Body of pancreas (tissue), 4 donors: ENCODE results near the gene DMD. TPM values are rescaled to one million over a fixed set of nuclear protein-coding genes. Genes with fewer than 3 reads are reported as not detected.
A peak's percentile ranks its signal among the peaks of the same experiment; 100 is the strongest.

Source experiments
- ATAC-seq: fragments of 150-250 bp; one replicate; pipeline ENCODE4 v1.9.1; 2016
- DNase-seq, 4 donors: peaks; one replicate each; pipeline ENCODE4 v3.0.0-alpha.2; 2019
- H3K27ac ChIP-seq, 4 donors: fragments of 200-600 bp; sonication (generic); 1 replicate in 3 of 4; 2 replicates in 1 of 4; pipeline versions ENCODE4 v1.5.1 to v1.6.1; 2016 to 2019; ENCODE audit warnings: mild to moderate bottlenecking in 1 of 4, mixed read lengths in 1 of 4, moderate library complexity in 1 of 4
- H3K27me3 ChIP-seq, 2 donors: fragments of 200-600 bp; sonication (generic); one replicate each; pipeline ENCODE4 v1.6.0; 2016; ENCODE audit warnings: mild to moderate bottlenecking in 1 of 2
- H3K36me3 ChIP-seq, 2 donors: fragments of 200-600 bp; sonication (generic); replicated peaks in 1 of 2; 2 replicates each; pipeline ENCODE4 v1.5.1; 2016; ENCODE audit warnings: low read depth in 2 of 2; ENCODE audit not compliant: insufficient read depth in 1 of 2
- H3K4me1 ChIP-seq: fragments of 200-600 bp; sonication (generic); one replicate; pipeline ENCODE4 v1.6.0; 2016
- H3K4me3 ChIP-seq, 2 donors: fragments of 200-600 bp; sonication (generic); 1 replicate in 1 of 2; 2 replicates in 1 of 2; pipeline ENCODE4 v1.5.1; 2016 to 2019
- H3K9me3 ChIP-seq, 3 donors: fragments of 200-600 bp; sonication (generic); 1 replicate in 2 of 3; 2 replicates in 1 of 3; pipeline ENCODE4 v1.5.1; 2016
- POLR2A ChIP-seq, 3 donors: fragments of 450-650 bp; IDR thresholded peaks; one replicate each; pipeline ENCODE4 v1.6.1; 2016; ENCODE audit warnings: antibody characterized with exemption in 3 of 3, mild to moderate bottlenecking in 2 of 3
- WGBS, 2 donors: methylation state at CpG; one replicate each; pipeline ENCODE4 v1.1.5; 2017; 5-methylcytosine and 5-hydroxymethylcytosine counted together
- intact Hi-C: fragments of 100-400 bp; cut with DNase I; formaldehyde crosslinking; loops from one replicate; pipeline ENCODE4 v1.15.1; 2023
- total RNA-seq, 2 donors: library from RNA; depleted of rRNA; stranded (reverse); fragments of >200 nt; gene quantifications; one replicate each; pipeline ENCODE4 v1.1.0, GENCODE V29; 2016
- TF ChIP-seq, protein P1 (sequence below), 7 experiments: fragments of 450-650 bp in 4 of 7; fragments of 200-600 bp in 3 of 7; sonication (generic) in 3 of 7; IDR thresholded peaks; one replicate each; pipeline ENCODE4 v1.5.1; 2016 to 2019; ENCODE audit warnings: antibody characterized with exemption in 7 of 7

The DMD gene
- total RNA-seq, 2 donors from 2014 or later, result 28.5 to 38.6 TPM

GRCh38 chrX:32137525-32137924 lies 1073.8 kb downstream of the DMD start:
- no peak overlapping the region for H3K4me3 ChIP-seq
- no peaks in the 10 kb centered on the region for H3K27me3 ChIP-seq
- DNase-seq, result peak in 1 of 4 donors; percentile 5
- WGBS, 2 donors, result 49 to 76% methylated on average over 2 of the region's 2 CpGs
- H3K9me3 ChIP-seq, result no peaks in the 10 kb centered on the region
- no peaks in the 10 kb centered on the region for H3K36me3 ChIP-seq
- intact Hi-C loops, result no loop called here
- ATAC-seq, result no peak
- TF ChIP-seq, protein P1, sequence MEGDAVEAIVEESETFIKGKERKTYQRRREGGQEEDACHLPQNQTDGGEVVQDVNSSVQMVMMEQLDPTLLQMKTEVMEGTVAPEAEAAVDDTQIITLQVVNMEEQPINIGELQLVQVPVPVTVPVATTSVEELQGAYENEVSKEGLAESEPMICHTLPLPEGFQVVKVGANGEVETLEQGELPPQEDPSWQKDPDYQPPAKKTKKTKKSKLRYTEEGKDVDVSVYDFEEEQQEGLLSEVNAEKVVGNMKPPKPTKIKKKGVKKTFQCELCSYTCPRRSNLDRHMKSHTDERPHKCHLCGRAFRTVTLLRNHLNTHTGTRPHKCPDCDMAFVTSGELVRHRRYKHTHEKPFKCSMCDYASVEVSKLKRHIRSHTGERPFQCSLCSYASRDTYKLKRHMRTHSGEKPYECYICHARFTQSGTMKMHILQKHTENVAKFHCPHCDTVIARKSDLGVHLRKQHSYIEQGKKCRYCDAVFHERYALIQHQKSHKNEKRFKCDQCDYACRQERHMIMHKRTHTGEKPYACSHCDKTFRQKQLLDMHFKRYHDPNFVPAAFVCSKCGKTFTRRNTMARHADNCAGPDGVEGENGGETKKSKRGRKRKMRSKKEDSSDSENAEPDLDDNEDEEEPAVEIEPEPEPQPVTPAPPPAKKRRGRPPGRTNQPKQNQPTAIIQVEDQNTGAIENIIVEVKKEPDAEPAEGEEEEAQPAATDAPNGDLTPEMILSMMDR (IDR thresholded peaks at IDR 0.05), result no peak
- no peak for TF ChIP-seq POLR2A (IDR thresholded peaks at IDR 0.05)
- H3K4me1 ChIP-seq, result no peaks in the 10 kb centered on the region
- H3K27ac ChIP-seq, result no peak overlapping the region

DNA sequence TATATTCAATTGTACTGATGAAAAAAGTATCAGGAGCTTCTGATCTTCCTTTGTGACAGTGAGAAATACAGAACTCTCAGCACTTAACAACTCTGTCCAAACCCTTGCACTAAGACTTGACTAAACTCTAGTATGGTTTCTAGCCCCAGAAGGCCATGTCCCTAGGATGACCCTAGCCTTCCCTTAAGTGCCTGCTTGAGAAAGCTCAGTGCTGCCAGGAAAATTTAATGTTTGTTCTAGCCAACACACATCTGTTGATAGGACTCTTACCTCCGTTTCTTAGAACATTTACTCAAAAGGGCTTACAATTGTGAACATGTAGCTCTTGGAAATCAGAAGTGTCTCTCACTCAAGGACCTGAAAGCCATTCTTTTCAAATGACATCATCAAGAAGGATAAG lies 1084.4 kb downstream of the DMD start:
- H3K36me3 ChIP-seq, result no peaks in the 10 kb centered on the region
- H3K4me1 ChIP-seq, result no peaks in the 10 kb centered on the region
- intact Hi-C loops, result no loop called here
- no peak for TF ChIP-seq POLR2A (IDR thresholded peaks at IDR 0.05)
- TF ChIP-seq, protein P1 (IDR thresholded peaks at IDR 0.05), result no peak
- H3K27me3 ChIP-seq, result no peaks in the 10 kb centered on the region
- no peaks in the 10 kb centered on the region for H3K9me3 ChIP-seq
- ATAC-seq, result no peak
- 27 to 50% methylated on average over 1 of the region's 1 CpG for WGBS, 2 donors
- no peak for DNase-seq
- no peak overlapping the region for H3K4me3 ChIP-seq
- H3K27ac ChIP-seq, result no peak overlapping the region

GRCh38 chrX:32118832-32119231 lies 1092.5 kb downstream of the DMD start:
- no peak for ATAC-seq
- no peaks in the 10 kb centered on the region for H3K4me1 ChIP-seq
- no peak for DNase-seq
- H3K27me3 ChIP-seq, result no peaks in the 10 kb centered on the region
- H3K4me3 ChIP-seq, result no peak overlapping the region
- intact Hi-C loops, result no loop called here
- TF ChIP-seq POLR2A (IDR thresholded peaks at IDR 0.05), result no peak
- TF ChIP-seq, protein P1 (IDR thresholded peaks at IDR 0.05), result no peak
- no peaks in the 10 kb centered on the region for H3K36me3 ChIP-seq
- H3K27ac ChIP-seq, result no peak overlapping the region
- no peaks in the 10 kb centered on the region for H3K9me3 ChIP-seq
- WGBS, 2 donors, result 82 to 95% methylated on average over 4 to 7 of the region's 8 CpGs

- no peak overlapping the region for H3K4me3 ChIP-seq
- TF ChIP-seq, protein P1 (IDR thresholded peaks at IDR 0.05), result no peak
- TF ChIP-seq POLR2A (IDR thresholded peaks at IDR 0.05), result no peak
- 36 to 51% methylated on average over 3 of the region's 3 CpGs for WGBS, 2 donors
- no peaks in the 10 kb centered on the region for H3K27me3 ChIP-seq
- no peaks in the 10 kb centered on the region for H3K4me1 ChIP-seq
- DNase-seq (no peak), ATAC-seq (no peak)
- intact Hi-C loops, result no loop called here
- no peak overlapping the region for H3K27ac ChIP-seq
- no peaks in the 10 kb centered on the region for H3K36me3 ChIP-seq
- H3K9me3 ChIP-seq, result no peaks in the 10 kb centered on the region
These were observed 1095.3 kb downstream of the DMD start for GRCh38 chrX:32116047-32116446.

DNA sequence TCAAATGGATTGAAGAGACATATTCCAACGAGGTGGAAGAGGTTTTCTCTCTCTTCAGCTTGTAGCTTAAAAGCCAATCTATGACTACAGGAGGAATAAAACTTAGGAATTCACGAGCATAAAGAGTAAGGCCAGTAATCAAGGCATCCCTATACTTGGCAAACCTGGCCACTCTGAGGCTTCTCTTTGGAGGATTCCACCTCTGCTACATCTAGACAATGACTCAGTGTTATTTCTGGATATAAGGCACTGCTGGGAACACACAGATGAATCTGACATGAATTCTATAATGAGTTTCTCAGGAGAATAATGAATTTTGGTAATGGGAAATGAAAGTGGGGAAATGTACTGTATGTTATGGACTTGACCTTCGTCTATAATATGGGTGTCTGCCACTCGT lies 1123.7 kb downstream of the DMD start:
- ATAC-seq, result no peak
- 47 to 64% methylated on average over 4 of the region's 4 CpGs for WGBS, 2 donors
- Histone ChIP-seq H3K4me1 (no peaks in the 10 kb centered on the region), H3K36me3 (no peaks in the 10 kb centered on the region), H3K9me3 (no peaks in the 10 kb centered on the region), H3K27ac (no peak overlapping the region), H3K4me3 (no peak overlapping the region), H3K27me3 (no peaks in the 10 kb centered on the region)
- intact Hi-C loops, result no loop called here
- TF ChIP-seq, protein P1 (IDR thresholded peaks at IDR 0.05), result no peak
- TF ChIP-seq POLR2A (IDR thresholded peaks at IDR 0.05), result no peak
- DNase-seq, result no peak
